ENCODE measurements around the gene BCAP31. TPM values are rescaled to one million over a fixed set of nuclear protein-coding genes. Genes with fewer than 3 reads are reported as not detected.

Gene BCAP31
- total and polyA plus RNA-seq, 2 of the 13 experiments (the other 11 are each of a cell fraction or from before 2014, with no cell fraction given): 139 to 178 TPM

DNA sequence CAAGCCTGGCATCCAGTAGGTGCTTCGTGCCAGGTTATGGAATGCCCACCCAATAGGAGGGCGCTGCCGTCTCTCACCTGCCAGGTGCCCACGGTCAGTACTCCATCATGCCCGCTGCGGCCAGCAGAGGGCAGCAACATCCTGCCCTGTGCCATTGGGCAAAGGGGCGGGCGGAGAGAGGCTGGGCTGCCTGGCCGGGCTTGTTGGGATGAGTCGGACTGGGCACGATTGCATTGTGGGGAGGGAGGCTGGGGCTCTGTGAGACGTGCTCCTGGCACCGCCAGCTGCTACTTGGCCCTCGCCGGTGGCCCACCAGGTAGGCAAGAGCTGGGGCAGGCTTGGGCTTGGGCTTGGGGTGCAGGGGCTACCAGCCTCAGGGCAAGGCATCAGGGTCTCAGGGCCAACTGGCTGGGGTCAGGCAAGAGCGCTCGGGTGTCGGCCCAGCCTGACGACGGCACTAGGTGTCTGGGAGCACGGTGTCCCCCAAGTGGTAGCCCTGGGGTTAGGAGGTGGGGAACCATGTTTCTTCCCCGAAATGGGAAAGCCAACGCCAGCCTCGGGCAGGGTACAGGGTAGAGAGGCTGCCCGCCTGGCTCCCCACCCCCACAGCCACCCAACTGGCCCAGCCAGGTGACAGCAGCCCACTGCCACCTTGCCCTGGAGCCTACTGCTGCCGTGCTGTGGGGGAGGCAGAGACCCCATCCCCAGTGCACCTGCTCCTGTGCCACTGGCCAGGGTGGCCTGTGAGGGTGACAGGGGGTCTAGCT, 40.0 kb upstream of the BCAP31 start, which contains the start of gene PLXNB3 (continued):
- TF ChIP-seq, protein P1, sequence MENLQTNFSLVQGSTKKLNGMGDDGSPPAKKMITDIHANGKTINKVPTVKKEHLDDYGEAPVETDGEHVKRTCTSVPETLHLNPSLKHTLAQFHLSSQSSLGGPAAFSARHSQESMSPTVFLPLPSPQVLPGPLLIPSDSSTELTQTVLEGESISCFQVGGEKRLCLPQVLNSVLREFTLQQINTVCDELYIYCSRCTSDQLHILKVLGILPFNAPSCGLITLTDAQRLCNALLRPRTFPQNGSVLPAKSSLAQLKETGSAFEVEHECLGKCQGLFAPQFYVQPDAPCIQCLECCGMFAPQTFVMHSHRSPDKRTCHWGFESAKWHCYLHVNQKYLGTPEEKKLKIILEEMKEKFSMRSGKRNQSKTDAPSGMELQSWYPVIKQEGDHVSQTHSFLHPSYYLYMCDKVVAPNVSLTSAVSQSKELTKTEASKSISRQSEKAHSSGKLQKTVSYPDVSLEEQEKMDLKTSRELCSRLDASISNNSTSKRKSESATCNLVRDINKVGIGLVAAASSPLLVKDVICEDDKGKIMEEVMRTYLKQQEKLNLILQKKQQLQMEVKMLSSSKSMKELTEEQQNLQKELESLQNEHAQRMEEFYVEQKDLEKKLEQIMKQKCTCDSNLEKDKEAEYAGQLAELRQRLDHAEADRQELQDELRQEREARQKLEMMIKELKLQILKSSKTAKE (CRISPR knock-in tag; IDR thresholded peaks at IDR 0.05; ENCODE audit: borderline replicate concordance): no peak
- TF ChIP-seq, protein P2, sequence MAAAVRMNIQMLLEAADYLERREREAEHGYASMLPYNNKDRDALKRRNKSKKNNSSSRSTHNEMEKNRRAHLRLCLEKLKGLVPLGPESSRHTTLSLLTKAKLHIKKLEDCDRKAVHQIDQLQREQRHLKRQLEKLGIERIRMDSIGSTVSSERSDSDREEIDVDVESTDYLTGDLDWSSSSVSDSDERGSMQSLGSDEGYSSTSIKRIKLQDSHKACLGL (CRISPR knock-in tag; IDR thresholded peaks at IDR 0.05): no peak
- TF ChIP-seq, protein P3, sequence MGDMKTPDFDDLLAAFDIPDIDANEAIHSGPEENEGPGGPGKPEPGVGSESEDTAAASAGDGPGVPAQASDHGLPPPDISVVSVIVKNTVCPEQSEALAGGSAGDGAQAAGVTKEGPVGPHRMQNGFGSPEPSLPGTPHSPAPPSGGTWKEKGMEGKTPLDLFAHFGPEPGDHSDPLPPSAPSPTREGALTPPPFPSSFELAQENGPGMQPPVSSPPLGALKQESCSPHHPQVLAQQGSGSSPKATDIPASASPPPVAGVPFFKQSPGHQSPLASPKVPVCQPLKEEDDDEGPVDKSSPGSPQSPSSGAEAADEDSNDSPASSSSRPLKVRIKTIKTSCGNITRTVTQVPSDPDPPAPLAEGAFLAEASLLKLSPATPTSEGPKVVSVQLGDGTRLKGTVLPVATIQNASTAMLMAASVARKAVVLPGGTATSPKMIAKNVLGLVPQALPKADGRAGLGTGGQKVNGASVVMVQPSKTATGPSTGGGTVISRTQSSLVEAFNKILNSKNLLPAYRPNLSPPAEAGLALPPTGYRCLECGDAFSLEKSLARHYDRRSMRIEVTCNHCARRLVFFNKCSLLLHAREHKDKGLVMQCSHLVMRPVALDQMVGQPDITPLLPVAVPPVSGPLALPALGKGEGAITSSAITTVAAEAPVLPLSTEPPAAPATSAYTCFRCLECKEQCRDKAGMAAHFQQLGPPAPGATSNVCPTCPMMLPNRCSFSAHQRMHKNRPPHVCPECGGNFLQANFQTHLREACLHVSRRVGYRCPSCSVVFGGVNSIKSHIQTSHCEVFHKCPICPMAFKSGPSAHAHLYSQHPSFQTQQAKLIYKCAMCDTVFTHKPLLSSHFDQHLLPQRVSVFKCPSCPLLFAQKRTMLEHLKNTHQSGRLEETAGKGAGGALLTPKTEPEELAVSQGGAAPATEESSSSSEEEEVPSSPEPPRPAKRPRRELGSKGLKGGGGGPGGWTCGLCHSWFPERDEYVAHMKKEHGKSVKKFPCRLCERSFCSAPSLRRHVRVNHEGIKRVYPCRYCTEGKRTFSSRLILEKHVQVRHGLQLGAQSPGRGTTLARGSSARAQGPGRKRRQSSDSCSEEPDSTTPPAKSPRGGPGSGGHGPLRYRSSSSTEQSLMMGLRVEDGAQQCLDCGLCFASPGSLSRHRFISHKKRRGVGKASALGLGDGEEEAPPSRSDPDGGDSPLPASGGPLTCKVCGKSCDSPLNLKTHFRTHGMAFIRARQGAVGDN (CRISPR knock-in tag; IDR thresholded peaks at IDR 0.05): peak; percentile 70
- TF ChIP-seq PAX8 (CRISPR knock-in tag; IDR thresholded peaks at IDR 0.05; ENCODE audit: borderline replicate concordance) (no peak), ZFP62 (CRISPR knock-in tag; IDR thresholded peaks at IDR 0.05) (no peak), ZSCAN20 (CRISPR knock-in tag; IDR thresholded peaks at IDR 0.05; ENCODE audit: borderline replicate concordance) (no peak), TCF7L2 (IDR thresholded peaks at IDR 0.05; ENCODE audit: low read depth, low read length) (no peak), HOXD1 (CRISPR knock-in tag; IDR thresholded peaks at IDR 0.05) (no peak)
- TF ChIP-seq, protein P4, sequence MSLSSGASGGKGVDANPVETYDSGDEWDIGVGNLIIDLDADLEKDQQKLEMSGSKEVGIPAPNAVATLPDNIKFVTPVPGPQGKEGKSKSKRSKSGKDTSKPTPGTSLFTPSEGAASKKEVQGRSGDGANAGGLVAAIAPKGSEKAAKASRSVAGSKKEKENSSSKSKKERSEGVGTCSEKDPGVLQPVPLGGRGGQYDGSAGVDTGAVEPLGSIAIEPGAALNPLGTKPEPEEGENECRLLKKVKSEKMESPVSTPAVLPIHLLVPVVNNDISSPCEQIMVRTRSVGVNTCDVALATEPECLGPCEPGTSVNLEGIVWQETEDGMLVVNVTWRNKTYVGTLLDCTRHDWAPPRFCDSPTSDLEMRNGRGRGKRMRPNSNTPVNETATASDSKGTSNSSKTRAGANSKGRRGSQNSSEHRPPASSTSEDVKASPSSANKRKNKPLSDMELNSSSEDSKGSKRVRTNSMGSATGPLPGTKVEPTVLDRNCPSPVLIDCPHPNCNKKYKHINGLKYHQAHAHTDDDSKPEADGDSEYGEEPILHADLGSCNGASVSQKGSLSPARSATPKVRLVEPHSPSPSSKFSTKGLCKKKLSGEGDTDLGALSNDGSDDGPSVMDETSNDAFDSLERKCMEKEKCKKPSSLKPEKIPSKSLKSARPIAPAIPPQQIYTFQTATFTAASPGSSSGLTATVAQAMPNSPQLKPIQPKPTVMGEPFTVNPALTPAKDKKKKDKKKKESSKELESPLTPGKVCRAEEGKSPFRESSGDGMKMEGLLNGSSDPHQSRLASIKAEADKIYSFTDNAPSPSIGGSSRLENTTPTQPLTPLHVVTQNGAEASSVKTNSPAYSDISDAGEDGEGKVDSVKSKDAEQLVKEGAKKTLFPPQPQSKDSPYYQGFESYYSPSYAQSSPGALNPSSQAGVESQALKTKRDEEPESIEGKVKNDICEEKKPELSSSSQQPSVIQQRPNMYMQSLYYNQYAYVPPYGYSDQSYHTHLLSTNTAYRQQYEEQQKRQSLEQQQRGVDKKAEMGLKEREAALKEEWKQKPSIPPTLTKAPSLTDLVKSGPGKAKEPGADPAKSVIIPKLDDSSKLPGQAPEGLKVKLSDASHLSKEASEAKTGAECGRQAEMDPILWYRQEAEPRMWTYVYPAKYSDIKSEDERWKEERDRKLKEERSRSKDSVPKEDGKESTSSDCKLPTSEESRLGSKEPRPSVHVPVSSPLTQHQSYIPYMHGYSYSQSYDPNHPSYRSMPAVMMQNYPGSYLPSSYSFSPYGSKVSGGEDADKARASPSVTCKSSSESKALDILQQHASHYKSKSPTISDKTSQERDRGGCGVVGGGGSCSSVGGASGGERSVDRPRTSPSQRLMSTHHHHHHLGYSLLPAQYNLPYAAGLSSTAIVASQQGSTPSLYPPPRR (CRISPR knock-in tag; IDR thresholded peaks at IDR 0.05; ENCODE audit: borderline replicate concordance): no peak
- TF ChIP-seq, protein P5, sequence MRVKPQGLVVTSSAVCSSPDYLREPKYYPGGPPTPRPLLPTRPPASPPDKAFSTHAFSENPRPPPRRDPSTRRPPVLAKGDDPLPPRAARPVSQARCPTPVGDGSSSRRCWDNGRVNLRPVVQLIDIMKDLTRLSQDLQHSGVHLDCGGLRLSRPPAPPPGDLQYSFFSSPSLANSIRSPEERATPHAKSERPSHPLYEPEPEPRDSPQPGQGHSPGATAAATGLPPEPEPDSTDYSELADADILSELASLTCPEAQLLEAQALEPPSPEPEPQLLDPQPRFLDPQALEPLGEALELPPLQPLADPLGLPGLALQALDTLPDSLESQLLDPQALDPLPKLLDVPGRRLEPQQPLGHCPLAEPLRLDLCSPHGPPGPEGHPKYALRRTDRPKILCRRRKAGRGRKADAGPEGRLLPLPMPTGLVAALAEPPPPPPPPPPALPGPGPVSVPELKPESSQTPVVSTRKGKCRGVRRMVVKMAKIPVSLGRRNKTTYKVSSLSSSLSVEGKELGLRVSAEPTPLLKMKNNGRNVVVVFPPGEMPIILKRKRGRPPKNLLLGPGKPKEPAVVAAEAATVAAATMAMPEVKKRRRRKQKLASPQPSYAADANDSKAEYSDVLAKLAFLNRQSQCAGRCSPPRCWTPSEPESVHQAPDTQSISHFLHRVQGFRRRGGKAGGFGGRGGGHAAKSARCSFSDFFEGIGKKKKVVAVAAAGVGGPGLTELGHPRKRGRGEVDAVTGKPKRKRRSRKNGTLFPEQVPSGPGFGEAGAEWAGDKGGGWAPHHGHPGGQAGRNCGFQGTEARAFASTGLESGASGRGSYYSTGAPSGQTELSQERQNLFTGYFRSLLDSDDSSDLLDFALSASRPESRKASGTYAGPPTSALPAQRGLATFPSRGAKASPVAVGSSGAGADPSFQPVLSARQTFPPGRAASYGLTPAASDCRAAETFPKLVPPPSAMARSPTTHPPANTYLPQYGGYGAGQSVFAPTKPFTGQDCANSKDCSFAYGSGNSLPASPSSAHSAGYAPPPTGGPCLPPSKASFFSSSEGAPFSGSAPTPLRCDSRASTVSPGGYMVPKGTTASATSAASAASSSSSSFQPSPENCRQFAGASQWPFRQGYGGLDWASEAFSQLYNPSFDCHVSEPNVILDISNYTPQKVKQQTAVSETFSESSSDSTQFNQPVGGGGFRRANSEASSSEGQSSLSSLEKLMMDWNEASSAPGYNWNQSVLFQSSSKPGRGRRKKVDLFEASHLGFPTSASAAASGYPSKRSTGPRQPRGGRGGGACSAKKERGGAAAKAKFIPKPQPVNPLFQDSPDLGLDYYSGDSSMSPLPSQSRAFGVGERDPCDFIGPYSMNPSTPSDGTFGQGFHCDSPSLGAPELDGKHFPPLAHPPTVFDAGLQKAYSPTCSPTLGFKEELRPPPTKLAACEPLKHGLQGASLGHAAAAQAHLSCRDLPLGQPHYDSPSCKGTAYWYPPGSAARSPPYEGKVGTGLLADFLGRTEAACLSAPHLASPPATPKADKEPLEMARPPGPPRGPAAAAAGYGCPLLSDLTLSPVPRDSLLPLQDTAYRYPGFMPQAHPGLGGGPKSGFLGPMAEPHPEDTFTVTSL (CRISPR knock-in tag; IDR thresholded peaks at IDR 0.05; ENCODE audit: borderline replicate concordance): no peak

All from HepG2 (cell line).